DOHH2 (cell line): ENCODE results near the gene COX4I1.

ENCODE experiments used
- H3F3A ChIP-seq: fragments of 200-600 bp; sonication (generic), shearing (Covaris generic); 2 replicates; pipeline ENCODE4 v1.6.0; 2016; ENCODE audit warnings: antibody characterized with exemption, mild to moderate bottlenecking; ENCODE audit not compliant: control insufficient read depth, insufficient read depth
- H3K27ac ChIP-seq: fragments of 200-600 bp; sonication (generic); 2 replicates; pipeline ENCODE4 v1.5.1; 2014; ENCODE audit warnings: low read depth, mild to moderate bottlenecking, low read length, moderate library complexity
- H3K27me3 ChIP-seq: fragments of 200-600 bp; sonication (generic); 2 replicates; pipeline ENCODE4 v1.6.1; 2014; ENCODE audit warnings: mild to moderate bottlenecking, low read length, mixed read lengths; ENCODE audit not compliant: control insufficient read depth
- H3K36me3 ChIP-seq: fragments of 200-600 bp; sonication (generic); 2 replicates; pipeline ENCODE4 v1.6.1; 2014; ENCODE audit warnings: mild to moderate bottlenecking, low read length, moderate library complexity, mixed read lengths; ENCODE audit not compliant: control insufficient read depth
- H3K4me1 ChIP-seq: fragments of 200-600 bp; sonication (generic); 2 replicates; pipeline ENCODE4 v1.6.1; 2014; ENCODE audit warnings: mild to moderate bottlenecking, low read length, mixed read lengths; ENCODE audit not compliant: control insufficient read depth
- H3K4me2 ChIP-seq: fragments of 200-600 bp; sonication (generic); 2 replicates; pipeline ENCODE4 v1.6.0; 2014; ENCODE audit warnings: mild to moderate bottlenecking, low read length, moderate library complexity
- H3K4me3 ChIP-seq: fragments of 200-600 bp; sonication (generic); 2 replicates; pipeline ENCODE4 v1.5.1; 2014; ENCODE audit warnings: mild to moderate bottlenecking, low read length, mixed read lengths
- H3K79me2 ChIP-seq: fragments of 200-600 bp; sonication (generic); 2 replicates; pipeline ENCODE4 v1.6.1; 2014; ENCODE audit warnings: mild to moderate bottlenecking, low read length, mixed read lengths; ENCODE audit not compliant: control insufficient read depth
- H3K9me2 ChIP-seq: fragments of 200-600 bp; sonication (generic); replicated peaks from 2 replicates; pipeline ENCODE4 v1.6.1; 2014; ENCODE audit warnings: mild to moderate bottlenecking, low read length, mixed read lengths; ENCODE audit not compliant: control insufficient read depth
- H3K9me3 ChIP-seq: fragments of 200-600 bp; sonication (generic); 2 replicates; pipeline ENCODE4 v1.6.1; 2014; ENCODE audit warnings: antibody characterized with exemption, low read length, mixed read lengths; ENCODE audit not compliant: control insufficient read depth, insufficient read depth
- H4K20me1 ChIP-seq: fragments of 200-600 bp; sonication (generic); 2 replicates; pipeline ENCODE4 v1.6.0; 2014; ENCODE audit warnings: low read depth, mild to moderate bottlenecking, antibody characterized with exemption, low read length, moderate library complexity; ENCODE audit not compliant: control insufficient read depth, insufficient read depth
- CTCF ChIP-seq: fragments of 200-600 bp; sonication (generic); IDR thresholded peaks from one replicate; pipeline ENCODE4 v1.5.1; 2014; ENCODE audit warnings: antibody characterized with exemption, mild to moderate bottlenecking, low read depth, low read length; ENCODE audit not compliant: poor library complexity, severe bottlenecking
- EZH2phosphoT487 ChIP-seq: fragments of 200-600 bp; sonication (generic); IDR thresholded peaks from 2 replicates; pipeline ENCODE4 v1.6.1; 2017; ENCODE audit warnings: borderline replicate concordance, mild to moderate bottlenecking, antibody characterized with exemption, low read length, moderate library complexity, mixed read lengths

Gene COX4I1

GRCh38 chr16:85750827-85751697 lies 48.4 kb upstream of the COX4I1 start, which contains the start of gene C16orf74:
TSS of gene C16orf74 (minus strand) at chr16:85751096. CDS start at chr16:85735217, 15,879 bp downstream.
- Histone ChIP-seq H4K20me1 (peaks cover 23% of the 10 kb centered on the region; the same call in 1 of the 2 replicates), H3K9me2 (no peaks in the 10 kb centered on the region), H3K9me3 (no peaks in the 10 kb centered on the region), H3K27ac (peak within 1 kb of the TSS; percentile 54; the same call in 1 of the 2 replicates), H3K4me1 (peaks cover 84% of the 10 kb centered on the region), H3F3A (peaks cover 23% of the 10 kb centered on the region), H3K4me3 (peak within 1 kb of the TSS; percentile 55), H3K4me2 (peak within 1 kb of the TSS; percentile 82), H3K79me2 (no peaks in the 10 kb centered on the region), H3K36me3 (no peaks in the 10 kb centered on the region), H3K27me3 (peaks cover 84% of the 10 kb centered on the region)
- TF ChIP-seq EZH2phosphoT487 (peak; percentile 81), CTCF (no peak)

GRCh38 chr16:85751698-85752501 lies 47.6 kb upstream of the COX4I1 start:
- Histone ChIP-seq H3K27ac (peak overlapping the region; percentile 54), H3K4me2 (peak overlapping the region; percentile 82), H3K27me3 (peaks cover 76% of the 10 kb centered on the region), H3K79me2 (no peaks in the 10 kb centered on the region), H3K9me3 (no peaks in the 10 kb centered on the region), H3K4me3 (peak overlapping the region; percentile 36), H3K4me1 (peaks cover 88% of the 10 kb centered on the region), H3K36me3 (no peaks in the 10 kb centered on the region), H3F3A (peaks cover 30% of the 10 kb centered on the region), H4K20me1 (peaks cover 19% of the 10 kb centered on the region; the same call in 1 of the 2 replicates), H3K9me2 (no peaks in the 10 kb centered on the region)
- TF ChIP-seq CTCF (no peak), EZH2phosphoT487 (0 out of 2 replicates have a peak, but pooled peaks have one; percentile 7)

- Histone ChIP-seq H3K36me3 (no peaks in the 10 kb centered on the region), H3K79me2 (no peaks in the 10 kb centered on the region), H3K9me3 (no peaks in the 10 kb centered on the region), H3K27ac (peak overlapping the region; percentile 54), H3K4me1 (peaks cover 88% of the 10 kb centered on the region), H3K9me2 (no peaks in the 10 kb centered on the region), H3K27me3 (peaks cover 67% of the 10 kb centered on the region), H4K20me1 (peaks cover 19% of the 10 kb centered on the region; the same call in 1 of the 2 replicates), H3K4me3 (peak overlapping the region; percentile 29), H3F3A (peaks cover 39% of the 10 kb centered on the region), H3K4me2 (peak overlapping the region; percentile 82)
- TF ChIP-seq EZH2phosphoT487, result no peak
- peak; percentile 71 for TF ChIP-seq CTCF
Measured at GRCh38 chr16:85752511-85753420, 46.7 kb upstream of the COX4I1 start.
